Activated CD4-positive, alpha-beta memory T cell treated with anti-CD3 and anti-CD28 coated beads, Interleukin-2, amount 10 ng/mL, durations not matched to agents 7 days and 5 days (primary cell): ENCODE data around the gene ZFPM1. TPM values are rescaled to one million over a fixed set of nuclear protein-coding genes. Genes with fewer than 3 reads are reported as not detected.

Experiments used
- CTCF ChIA-PET: fragments of 350-600 bp; sonication (Branson Sonifier 250); formaldehyde crosslinking; loops from one replicate; lab custom pipeline; 2021; ENCODE audit warnings: antibody characterized with exemption, inconsistent platforms; lab: Charles Lee
- POLR2A ChIA-PET: fragments of 350-600 bp; sonication (Branson Sonifier 250); formaldehyde crosslinking; loops from one replicate; lab custom pipeline; 2021; ENCODE audit warnings: antibody characterized with exemption; lab: Charles Lee
- DNase-seq: peaks from one replicate; pipeline ENCODE4 v3.0.0-alpha.2; 2020
- H3K27ac Mint-ChIP-seq: one replicate; pipeline ENCODE4 v1.8.0; 2021; ENCODE audit warnings: mild to moderate bottlenecking, mixed read lengths
- H3K27me3 Mint-ChIP-seq: one replicate; pipeline ENCODE4 v1.8.0; 2021; ENCODE audit warnings: mixed read lengths
- H3K36me3 Mint-ChIP-seq: one replicate; pipeline ENCODE4 v1.8.0; 2021; ENCODE audit warnings: low read depth, mixed read lengths
- H3K4me1 Mint-ChIP-seq: one replicate; pipeline ENCODE4 v1.8.0; 2021; ENCODE audit warnings: mixed read lengths
- H3K4me3 Mint-ChIP-seq: one replicate; pipeline ENCODE4 v1.8.0; 2021; ENCODE audit warnings: mild to moderate bottlenecking, mixed read lengths
- H3K9me3 Mint-ChIP-seq: one replicate; pipeline ENCODE4 v1.8.0; 2021; ENCODE audit warnings: mixed read lengths
- total RNA-seq, 2 experiments: library from RNA; stranded (reverse); gene quantifications; one replicate each; pipeline ENCODE4 v1.2.3, GENCODE V29; 2021

Gene ZFPM1
- total RNA-seq, 2 experiments from 2014 or later: 15.4 to 15.7 TPM

DNA sequence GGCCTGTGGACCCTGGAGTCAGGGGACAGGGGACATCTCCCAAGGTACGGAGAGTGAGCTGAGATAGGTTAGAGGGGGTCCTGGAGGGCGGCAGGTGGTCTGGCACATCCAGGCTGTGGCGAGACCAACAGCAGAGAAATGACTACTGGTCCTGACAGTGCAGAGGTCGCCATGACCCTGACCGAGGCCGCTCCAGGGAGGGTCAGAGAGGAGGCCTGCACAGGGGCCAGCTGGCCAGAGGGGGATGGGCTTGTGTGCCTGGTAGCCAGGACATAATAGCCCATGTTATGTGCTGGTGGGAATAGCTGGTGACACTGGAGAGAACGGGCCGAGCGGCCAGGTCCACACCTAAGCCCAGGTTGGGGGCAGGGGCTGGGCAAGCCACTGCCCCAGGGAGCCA is 76.5 kb downstream of the ZFPM1 start:
- H3K27me3 Mint-ChIP-seq: no peaks in the 10 kb centered on the region
- no peak overlapping the region for H3K4me3 Mint-ChIP-seq
- CTCF ChIA-PET: no interaction called here
- H3K27ac Mint-ChIP-seq: no peak overlapping the region
- no peak for DNase-seq
- no peaks in the 10 kb centered on the region for H3K36me3 Mint-ChIP-seq
- H3K4me1 Mint-ChIP-seq: no peaks in the 10 kb centered on the region
- no peaks in the 10 kb centered on the region for H3K9me3 Mint-ChIP-seq
- POLR2A ChIA-PET: no interaction called here

DNA sequence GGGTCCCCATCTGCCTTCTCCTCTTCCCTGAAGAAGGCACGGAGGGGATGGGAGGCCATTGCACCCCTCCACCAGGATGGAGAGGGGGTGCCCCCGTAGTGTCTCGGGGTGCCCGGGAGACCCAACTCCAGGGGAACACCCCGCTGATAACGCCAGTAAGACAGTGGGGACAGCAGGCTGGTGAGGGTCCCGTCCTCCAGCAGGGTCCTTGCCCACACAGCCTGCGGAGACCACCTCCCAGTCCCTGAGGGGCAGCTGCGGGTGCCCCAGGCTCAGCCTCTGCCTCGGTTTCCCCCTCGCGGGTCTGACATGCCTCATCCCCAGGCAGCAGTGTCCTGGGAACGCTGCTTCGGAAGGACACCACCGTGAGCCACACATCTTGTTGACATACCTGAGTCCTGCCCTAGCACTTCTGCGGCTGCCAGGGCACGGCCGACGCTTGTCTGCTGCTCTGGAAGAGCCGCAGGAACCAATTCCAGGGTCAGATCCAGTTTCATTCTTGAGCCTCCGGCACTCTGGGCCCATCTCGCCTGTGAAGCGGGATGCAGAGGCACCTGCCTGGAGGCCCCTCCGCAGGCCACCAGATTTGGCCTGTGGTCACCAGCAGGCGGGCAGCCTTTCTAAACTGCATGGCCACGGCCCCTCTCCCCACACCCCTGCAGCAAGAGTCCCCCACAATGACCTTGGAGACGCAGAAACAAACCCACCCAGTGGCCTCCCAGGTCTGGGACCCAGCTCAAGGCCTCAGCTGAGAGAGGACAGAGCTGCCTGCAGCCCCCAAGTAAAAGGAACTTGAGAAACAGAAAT is 77.2 kb downstream of the ZFPM1 start:
- H3K27ac Mint-ChIP-seq: no peak overlapping the region
- no peak for DNase-seq
- ChIA-PET CTCF (no interaction called here), POLR2A (no interaction called here)
- no peaks in the 10 kb centered on the region for H3K9me3 Mint-ChIP-seq
- H3K4me1 Mint-ChIP-seq: no peaks in the 10 kb centered on the region
- H3K36me3 Mint-ChIP-seq: no peaks in the 10 kb centered on the region
- H3K27me3 Mint-ChIP-seq: no peaks in the 10 kb centered on the region
- no peak overlapping the region for H3K4me3 Mint-ChIP-seq

DNA sequence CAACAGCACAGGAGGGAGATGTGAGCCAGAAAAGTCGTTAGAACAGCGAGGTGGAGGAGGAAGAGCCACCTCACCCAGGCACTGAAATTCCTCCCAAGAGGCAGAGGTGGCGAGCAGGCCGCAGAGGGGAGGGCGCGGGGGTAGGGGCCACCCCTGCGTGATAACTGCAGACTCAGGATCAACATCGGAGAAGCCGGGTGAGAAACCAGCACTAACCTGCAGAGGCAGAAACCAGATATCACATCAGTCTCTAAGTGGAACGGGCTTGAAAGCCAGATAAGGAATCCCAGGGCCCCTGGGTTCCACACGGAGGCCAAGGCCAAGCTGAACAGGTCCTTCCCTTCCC is 77.8 kb downstream of the ZFPM1 start:
- Mint-ChIP-seq H3K4me1 (peaks cover 1% of the 10 kb centered on the region), H3K9me3 (no peaks in the 10 kb centered on the region), H3K27ac (no peak overlapping the region), H3K4me3 (no peak overlapping the region), H3K36me3 (peaks cover 2% of the 10 kb centered on the region), H3K27me3 (no peaks in the 10 kb centered on the region)
- ChIA-PET CTCF (no interaction called here), POLR2A (no interaction called here)
- DNase-seq: no peak

DNA sequence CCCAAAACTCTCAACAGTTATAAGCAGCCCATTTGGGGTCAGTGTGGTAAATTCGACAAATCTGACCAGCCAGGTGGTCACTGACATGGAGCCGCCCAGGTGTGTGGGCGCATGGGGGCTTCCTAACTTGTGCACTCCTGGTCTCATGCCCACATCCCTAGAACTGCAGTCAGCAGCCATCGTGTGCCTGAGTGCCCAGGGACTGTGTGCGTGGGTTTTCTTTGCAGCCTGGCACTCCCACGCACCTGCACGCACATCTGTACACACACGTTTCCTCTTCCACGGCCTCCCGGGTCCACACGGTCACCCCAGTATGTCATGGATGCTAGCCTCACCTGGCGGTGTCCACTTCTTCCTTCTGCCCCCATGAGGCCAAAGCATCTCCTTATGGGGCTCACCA is 78.3 kb downstream of the ZFPM1 start:
- POLR2A ChIA-PET: no interaction called here
- Mint-ChIP-seq H3K36me3 (peaks cover 3% of the 10 kb centered on the region), H3K9me3 (no peaks in the 10 kb centered on the region), H3K27me3 (no peaks in the 10 kb centered on the region), H3K27ac (no peak overlapping the region), H3K4me1 (peaks cover 3% of the 10 kb centered on the region), H3K4me3 (no peak overlapping the region)
- DNase-seq: no peak
- CTCF ChIA-PET: no interaction called here

DNA sequence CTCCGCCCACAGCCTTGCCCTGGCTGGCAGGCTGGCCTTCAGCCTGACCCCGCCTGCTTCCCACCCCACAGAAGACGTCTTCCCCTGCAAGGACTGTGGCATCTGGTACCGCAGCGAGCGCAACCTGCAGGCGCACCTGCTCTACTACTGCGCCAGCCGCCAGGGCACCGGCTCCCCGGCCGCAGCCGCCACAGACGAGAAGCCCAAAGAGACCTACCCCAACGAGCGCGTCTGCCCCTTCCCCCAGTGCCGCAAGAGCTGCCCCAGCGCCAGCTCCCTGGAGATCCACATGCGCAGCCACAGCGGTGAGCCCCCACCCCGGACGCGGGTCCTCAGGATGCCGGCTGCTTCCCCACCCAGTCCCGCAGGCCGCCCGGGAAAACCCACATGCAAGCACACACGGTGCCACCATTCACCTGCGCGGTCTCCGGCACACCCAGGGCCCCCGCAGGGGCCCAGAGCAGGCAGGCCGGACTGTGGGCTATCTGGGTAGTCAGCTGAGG is 78.9 kb downstream of the ZFPM1 start:
- ChIA-PET CTCF (no interaction called here), POLR2A (interaction anchor here (1.0 kb wide), 1 partner anchor 19 kb away, joined by 3 read pairs; no protein-coding TSS in a partner anchor)
- H3K27me3 Mint-ChIP-seq: no peaks in the 10 kb centered on the region
- peaks cover 3% of the 10 kb centered on the region for H3K4me1 Mint-ChIP-seq
- H3K36me3 Mint-ChIP-seq: peaks cover 3% of the 10 kb centered on the region
- H3K27ac Mint-ChIP-seq: no peak overlapping the region
- no peak overlapping the region for H3K4me3 Mint-ChIP-seq
- no peak for DNase-seq
- H3K9me3 Mint-ChIP-seq: no peaks in the 10 kb centered on the region

DNA sequence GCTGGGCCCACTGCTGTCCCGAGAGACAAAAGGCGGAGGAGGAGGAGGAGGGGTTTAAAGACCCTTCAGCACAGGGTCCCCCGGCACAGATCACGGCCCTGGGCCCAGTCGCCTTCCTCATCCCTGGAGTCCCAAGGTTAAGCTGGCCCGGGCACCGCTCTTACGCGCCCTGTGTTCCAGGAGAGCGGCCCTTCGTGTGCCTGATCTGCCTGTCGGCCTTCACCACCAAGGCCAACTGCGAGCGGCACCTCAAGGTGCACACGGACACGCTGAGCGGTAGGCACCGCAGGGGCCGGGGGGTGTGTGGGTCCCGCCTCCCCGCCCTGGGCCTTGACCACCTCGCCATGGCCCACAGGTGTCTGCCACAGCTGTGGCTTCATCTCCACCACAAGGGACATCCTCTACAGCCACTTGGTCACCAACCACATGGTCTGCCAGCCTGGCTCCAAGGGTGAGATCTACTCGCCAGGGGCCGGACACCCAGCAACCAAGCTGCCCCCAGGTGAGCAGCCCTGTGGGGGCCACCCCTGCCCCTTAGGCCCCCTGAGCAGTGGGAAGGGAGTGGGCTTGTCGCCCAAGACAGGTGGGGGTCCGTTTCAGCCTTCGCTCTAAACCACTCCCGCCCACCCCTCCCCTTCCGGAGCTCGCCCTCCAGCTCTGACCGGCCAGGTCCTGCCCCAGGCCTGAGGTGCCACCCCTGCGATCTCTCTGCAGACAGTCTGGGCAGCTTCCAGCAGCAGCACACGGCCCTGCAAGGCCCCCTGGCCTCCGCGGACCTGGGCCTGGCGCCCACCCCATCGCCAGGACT is 79.6 kb downstream of the ZFPM1 start:
- peaks cover 3% of the 10 kb centered on the region for H3K4me1 Mint-ChIP-seq
- H3K27ac Mint-ChIP-seq: no peak overlapping the region
- no peak for DNase-seq
- CTCF ChIA-PET: no interaction called here
- no peak overlapping the region for H3K4me3 Mint-ChIP-seq
- POLR2A ChIA-PET: interaction anchor here (1.0 kb wide), 1 partner anchor 19 kb away, joined by 3 read pairs; no protein-coding TSS in a partner anchor
- no peaks in the 10 kb centered on the region for H3K9me3 Mint-ChIP-seq
- no peaks in the 10 kb centered on the region for H3K27me3 Mint-ChIP-seq
- H3K36me3 Mint-ChIP-seq: peaks cover 3% of the 10 kb centered on the region

DNA sequence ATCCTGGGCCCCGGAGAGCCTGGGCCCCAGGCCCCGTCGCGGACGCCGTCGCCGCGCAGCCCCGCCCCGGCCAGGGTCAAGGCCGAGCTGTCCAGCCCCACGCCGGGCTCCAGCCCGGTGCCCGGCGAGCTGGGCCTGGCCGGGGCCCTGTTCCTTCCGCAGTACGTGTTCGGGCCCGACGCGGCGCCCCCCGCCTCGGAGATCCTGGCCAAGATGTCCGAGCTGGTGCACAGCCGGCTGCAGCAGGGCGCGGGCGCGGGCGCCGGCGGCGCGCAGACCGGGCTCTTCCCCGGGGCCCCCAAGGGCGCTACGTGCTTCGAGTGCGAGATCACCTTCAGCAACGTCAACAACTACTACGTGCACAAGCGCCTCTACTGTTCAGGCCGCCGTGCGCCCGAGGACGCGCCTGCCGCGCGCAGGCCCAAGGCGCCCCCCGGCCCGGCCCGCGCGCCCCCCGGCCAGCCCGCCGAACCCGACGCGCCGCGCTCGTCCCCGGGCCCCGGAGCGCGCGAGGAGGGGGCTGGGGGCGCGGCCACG is 80.4 kb downstream of the ZFPM1 start:
- Mint-ChIP-seq H3K4me1 (peaks cover 3% of the 10 kb centered on the region), H3K27me3 (no peaks in the 10 kb centered on the region), H3K36me3 (peaks cover 3% of the 10 kb centered on the region), H3K27ac (no peak overlapping the region), H3K9me3 (no peaks in the 10 kb centered on the region), H3K4me3 (no peak overlapping the region)
- no peak for DNase-seq
- POLR2A ChIA-PET: interaction anchor here (1.5 to 1.9 kb wide), 2 partner anchors 36 to 81 kb away, joined by 5 read pairs; partner anchors contain the start of genes ZC3H18 and ZFPM1
- CTCF ChIA-PET: no interaction called here

DNA sequence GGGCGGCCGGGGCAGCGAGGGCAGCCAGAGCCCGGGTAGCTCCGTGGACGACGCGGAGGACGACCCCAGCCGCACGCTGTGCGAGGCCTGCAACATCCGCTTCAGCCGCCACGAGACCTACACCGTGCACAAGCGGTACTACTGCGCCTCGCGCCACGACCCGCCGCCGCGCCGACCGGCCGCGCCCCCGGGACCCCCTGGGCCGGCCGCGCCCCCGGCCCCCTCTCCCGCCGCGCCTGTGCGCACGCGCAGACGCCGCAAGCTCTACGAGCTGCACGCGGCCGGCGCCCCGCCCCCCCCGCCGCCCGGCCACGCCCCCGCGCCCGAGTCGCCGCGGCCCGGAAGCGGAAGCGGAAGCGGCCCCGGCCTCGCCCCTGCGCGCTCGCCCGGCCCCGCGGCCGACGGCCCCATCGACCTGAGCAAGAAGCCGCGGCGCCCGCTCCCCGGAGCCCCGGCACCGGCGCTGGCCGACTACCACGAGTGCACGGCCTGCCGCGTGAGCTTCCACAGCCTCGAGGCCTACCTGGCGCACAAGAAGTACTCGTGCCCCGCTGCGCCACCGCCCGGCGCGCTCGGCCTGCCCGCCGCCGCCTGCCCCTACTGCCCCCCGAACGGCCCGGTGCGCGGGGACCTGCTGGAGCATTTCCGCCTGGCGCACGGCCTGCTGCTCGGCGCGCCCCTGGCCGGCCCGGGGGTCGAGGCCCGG is 81.0 kb downstream of the ZFPM1 start:
- Mint-ChIP-seq H3K9me3 (no peaks in the 10 kb centered on the region), H3K27me3 (no peaks in the 10 kb centered on the region), H3K4me3 (no peak overlapping the region), H3K4me1 (peaks cover 3% of the 10 kb centered on the region), H3K36me3 (peaks cover 3% of the 10 kb centered on the region), H3K27ac (no peak overlapping the region)
- DNase-seq: peak; percentile 75
- CTCF ChIA-PET: no interaction called here
- POLR2A ChIA-PET: interaction anchor here (1.5 to 1.9 kb wide), 2 partner anchors 36 to 82 kb away, joined by 5 read pairs; partner anchors contain the start of genes ZC3H18 and ZFPM1

DNA sequence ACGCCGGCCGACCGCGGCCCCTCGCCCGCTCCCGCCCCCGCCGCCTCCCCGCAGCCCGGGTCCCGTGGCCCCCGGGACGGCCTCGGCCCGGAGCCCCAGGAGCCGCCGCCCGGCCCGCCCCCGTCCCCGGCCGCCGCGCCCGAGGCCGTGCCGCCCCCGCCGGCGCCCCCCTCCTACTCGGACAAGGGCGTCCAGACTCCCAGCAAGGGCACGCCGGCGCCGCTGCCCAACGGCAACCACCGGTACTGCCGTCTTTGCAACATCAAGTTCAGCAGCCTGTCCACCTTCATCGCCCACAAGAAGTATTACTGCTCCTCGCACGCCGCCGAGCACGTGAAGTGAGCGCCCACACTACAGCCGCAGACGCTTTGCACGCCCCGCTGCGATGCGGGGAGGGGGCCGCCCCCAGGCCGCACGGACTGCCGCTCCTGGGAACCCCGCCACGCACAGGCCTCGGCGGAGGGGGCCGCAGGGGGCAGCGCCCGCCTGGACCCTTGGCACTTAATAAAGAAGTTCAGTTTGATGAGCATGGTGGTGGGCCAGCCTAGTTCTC is 81.6 kb downstream of the ZFPM1 start:
- ChIA-PET POLR2A (interaction anchor here (1.5 to 1.9 kb wide), 2 partner anchors 35 to 83 kb away, joined by 5 read pairs; partner anchors contain the start of genes ZC3H18 and ZFPM1), CTCF (no interaction called here)
- Mint-ChIP-seq H3K36me3 (peaks cover 3% of the 10 kb centered on the region), H3K9me3 (no peaks in the 10 kb centered on the region), H3K4me3 (peak overlapping the region; percentile 66), H3K27ac (peak overlapping the region; percentile 64), H3K4me1 (peaks cover 3% of the 10 kb centered on the region), H3K27me3 (no peaks in the 10 kb centered on the region)
- DNase-seq: no peak

DNA sequence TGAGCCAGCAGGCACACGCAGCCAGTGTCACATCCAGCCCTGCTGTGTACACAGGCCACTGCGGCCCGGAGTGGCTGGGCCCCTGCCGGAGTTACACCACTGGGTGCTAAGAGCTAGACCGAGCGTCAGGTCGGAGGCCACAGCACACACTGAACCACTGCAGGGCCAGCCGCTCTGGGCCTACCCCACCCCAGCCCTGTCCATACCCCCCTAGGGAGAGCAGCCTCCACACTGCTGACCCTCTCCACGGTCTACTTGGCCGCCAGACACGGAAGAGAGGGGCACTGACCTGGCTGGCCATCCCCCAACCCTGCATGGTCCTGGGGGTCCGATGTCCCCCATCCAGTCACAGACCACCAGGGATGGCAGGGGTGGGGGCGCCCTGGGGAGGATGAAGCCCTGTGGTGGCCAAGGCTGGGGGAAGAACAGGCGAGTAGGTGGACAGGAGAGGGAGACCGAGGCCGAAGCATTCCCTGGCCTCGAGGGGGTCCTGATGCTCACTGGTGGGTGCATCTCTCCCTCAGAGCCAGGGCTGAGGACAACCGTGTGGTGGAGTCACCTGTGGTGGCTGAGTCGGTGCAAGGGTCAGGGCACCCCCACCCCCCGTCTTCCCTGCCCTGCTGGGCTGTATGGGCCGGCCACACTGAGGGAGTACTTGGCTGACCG is 82.2 kb downstream of the ZFPM1 start:
- peak overlapping the region; percentile 66 for H3K4me3 Mint-ChIP-seq
- POLR2A ChIA-PET: interaction anchor here (1.2 to 1.9 kb wide), 3 partner anchors 27 to 83 kb away, joined by 3 to 5 read pairs (median 3); partner anchors contain the start of gene ZFPM1
- H3K36me3 Mint-ChIP-seq: peaks cover 3% of the 10 kb centered on the region
- H3K27me3 Mint-ChIP-seq: no peaks in the 10 kb centered on the region
- peak overlapping the region; percentile 56 for H3K27ac Mint-ChIP-seq
- no peaks in the 10 kb centered on the region for H3K9me3 Mint-ChIP-seq
- peaks cover 3% of the 10 kb centered on the region for H3K4me1 Mint-ChIP-seq
- CTCF ChIA-PET: interaction anchor here (0.9 kb wide), 1 partner anchor 11 kb away, joined by 3 read pairs; no protein-coding TSS in a partner anchor
- DNase-seq: no peak

DNA sequence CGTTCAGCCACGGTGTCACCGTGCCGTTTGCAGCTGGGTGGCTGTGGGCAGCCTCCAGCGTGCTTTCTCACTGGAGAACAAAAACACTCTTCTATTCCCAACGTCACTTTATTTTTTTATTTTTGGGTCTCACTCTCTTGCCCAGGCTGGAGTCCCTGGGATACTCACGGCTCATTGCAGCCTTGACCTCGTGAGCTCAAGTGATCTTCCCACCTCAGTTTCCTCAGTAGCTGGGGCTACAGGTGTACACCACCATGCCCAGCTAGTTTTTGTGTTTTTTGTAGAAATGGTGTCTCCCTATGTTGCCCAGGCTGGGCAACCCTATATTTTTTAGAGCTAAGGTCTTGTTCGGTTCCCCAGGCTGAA is 82.8 kb downstream of the ZFPM1 start:
- no peak for DNase-seq
- no peaks in the 10 kb centered on the region for H3K9me3 Mint-ChIP-seq
- H3K27ac Mint-ChIP-seq: peak overlapping the region; percentile 56
- H3K4me3 Mint-ChIP-seq: peak overlapping the region; percentile 59
- no peaks in the 10 kb centered on the region for H3K27me3 Mint-ChIP-seq
- ChIA-PET POLR2A (interaction anchor here (1.2 to 1.3 kb wide), 2 partner anchors 26 to 35 kb away, joined by 3 read pairs; no protein-coding TSS in a partner anchor), CTCF (interaction anchor here (0.5 to 0.9 kb wide), 2 partner anchors 10 to 771 kb away, joined by 3 to 5 read pairs; no protein-coding TSS in a partner anchor)
- H3K36me3 Mint-ChIP-seq: peaks cover 3% of the 10 kb centered on the region
- H3K4me1 Mint-ChIP-seq: peaks cover 3% of the 10 kb centered on the region
